Measurements from ENCODE around the gene FAM210A.

GRCh38 chr18:13618760-13619438 is 107.5 kb downstream of the FAM210A start:
- TF ChIP-seq CTCF (IDR thresholded peaks at IDR 0.05; ENCODE audit: low read length) (no peak), EZH2 (optimal IDR thresholded peaks at IDR 0.05; ENCODE audit: low read depth, low read length) (no peak), EZH2phosphoT487 (IDR thresholded peaks at IDR 0.05; ENCODE audit: low read length) (no peak)
